WERI-Rb-1 (cell line): Measurements from ENCODE around the gene ING3.

Experiments used
- DNase-seq: peaks from one replicate; pipeline ENCODE4 v3.0.0-alpha.2; 2020
- H3K27ac ChIP-seq: fragments of 250-450 bp; sonication (Bioruptor Pico); 2 replicates; pipeline ENCODE4 v1.5.1; 2020; ENCODE audit warnings: mild to moderate bottlenecking, moderate library complexity
- H3K27me3 ChIP-seq: fragments of 250-450 bp; sonication (Bioruptor Pico); 2 replicates; pipeline ENCODE4 v1.5.1; 2021; ENCODE audit warnings: mild to moderate bottlenecking, low read depth, moderate library complexity; ENCODE audit not compliant: insufficient read depth, severe bottlenecking
- H3K36me3 ChIP-seq: fragments of 250-450 bp; sonication (Bioruptor Pico); 2 replicates; pipeline ENCODE4 v1.5.1; 2020; ENCODE audit warnings: mild to moderate bottlenecking, moderate library complexity
- H3K4me3 ChIP-seq: 2 replicates; pipeline ENCODE4 v1.5.1; 2011; ENCODE audit warnings: low read depth, mild to moderate bottlenecking, control low read depth, low read length
- H3K9me3 ChIP-seq: fragments of 250-450 bp; sonication (Bioruptor Pico); 2 replicates; pipeline ENCODE4 v1.5.1; 2021; ENCODE audit warnings: mild to moderate bottlenecking, moderate library complexity; ENCODE audit not compliant: severe bottlenecking
- TF ChIP-seq, protein P1 (sequence below): IDR thresholded peaks from 2 replicates; pipeline ENCODE4 v1.5.1; 2011; ENCODE audit warnings: low read depth, mild to moderate bottlenecking, control low read depth, inconsistent platforms, low read length

ING3 gene

DNA sequence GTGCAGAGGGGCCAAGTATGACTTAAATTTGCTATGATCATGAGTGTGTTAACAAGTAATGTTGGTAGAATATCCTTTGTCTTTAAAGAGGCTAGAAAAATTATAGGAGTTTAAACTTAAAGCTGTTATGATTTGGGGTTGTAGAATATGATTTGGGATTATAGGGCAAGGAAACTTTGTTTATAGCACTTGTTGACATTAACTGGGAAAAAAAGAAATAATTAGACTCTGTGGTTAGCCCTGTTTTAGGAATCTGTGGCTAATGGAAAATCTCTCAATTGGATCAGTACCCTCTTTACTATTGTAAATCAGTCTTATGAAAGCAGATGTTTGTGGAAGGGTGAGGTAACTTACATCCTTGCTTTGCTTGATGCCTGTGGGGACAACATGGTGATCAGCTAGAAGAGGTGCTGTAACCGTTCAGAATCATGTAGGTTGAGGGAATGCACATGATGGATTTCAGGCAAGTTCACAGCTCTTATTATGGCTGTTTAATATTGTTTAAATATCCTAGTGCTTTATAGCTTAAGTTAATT, 11.1 kb downstream of the ING3 start:
- Histone ChIP-seq H3K4me3 (no peak overlapping the region), H3K36me3 (peaks cover 12% of the 10 kb centered on the region), H3K27ac (no peak overlapping the region), H3K27me3 (no peaks in the 10 kb centered on the region), H3K9me3 (no peaks in the 10 kb centered on the region)
- TF ChIP-seq, protein P1, sequence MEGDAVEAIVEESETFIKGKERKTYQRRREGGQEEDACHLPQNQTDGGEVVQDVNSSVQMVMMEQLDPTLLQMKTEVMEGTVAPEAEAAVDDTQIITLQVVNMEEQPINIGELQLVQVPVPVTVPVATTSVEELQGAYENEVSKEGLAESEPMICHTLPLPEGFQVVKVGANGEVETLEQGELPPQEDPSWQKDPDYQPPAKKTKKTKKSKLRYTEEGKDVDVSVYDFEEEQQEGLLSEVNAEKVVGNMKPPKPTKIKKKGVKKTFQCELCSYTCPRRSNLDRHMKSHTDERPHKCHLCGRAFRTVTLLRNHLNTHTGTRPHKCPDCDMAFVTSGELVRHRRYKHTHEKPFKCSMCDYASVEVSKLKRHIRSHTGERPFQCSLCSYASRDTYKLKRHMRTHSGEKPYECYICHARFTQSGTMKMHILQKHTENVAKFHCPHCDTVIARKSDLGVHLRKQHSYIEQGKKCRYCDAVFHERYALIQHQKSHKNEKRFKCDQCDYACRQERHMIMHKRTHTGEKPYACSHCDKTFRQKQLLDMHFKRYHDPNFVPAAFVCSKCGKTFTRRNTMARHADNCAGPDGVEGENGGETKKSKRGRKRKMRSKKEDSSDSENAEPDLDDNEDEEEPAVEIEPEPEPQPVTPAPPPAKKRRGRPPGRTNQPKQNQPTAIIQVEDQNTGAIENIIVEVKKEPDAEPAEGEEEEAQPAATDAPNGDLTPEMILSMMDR: no peak
- no peak for DNase-seq

DNA sequence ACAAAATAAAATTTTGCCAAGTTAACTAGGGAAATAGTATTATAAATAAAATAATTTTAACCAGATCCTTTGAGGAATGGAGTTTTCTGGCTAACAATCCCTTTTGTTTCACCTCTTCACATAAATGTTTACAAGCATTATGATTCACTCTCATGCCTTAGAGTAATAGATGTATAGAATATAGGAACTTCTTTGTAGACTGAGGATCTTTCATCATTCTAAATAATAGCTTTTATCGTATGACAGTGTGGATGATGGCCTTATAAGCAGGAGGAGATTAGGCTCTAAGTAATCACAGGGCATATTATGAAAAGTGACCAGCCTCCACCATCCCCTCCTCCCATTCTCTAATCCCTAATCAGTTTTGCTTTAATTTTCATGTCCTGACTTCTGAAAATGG, 13.5 kb downstream of the ING3 start:
- H3K27ac ChIP-seq: no peak overlapping the region
- TF ChIP-seq, protein P1: no peak
- H3K27me3 ChIP-seq: no peaks in the 10 kb centered on the region
- H3K4me3 ChIP-seq: no peak overlapping the region
- no peaks in the 10 kb centered on the region for H3K9me3 ChIP-seq
- no peak for DNase-seq
- H3K36me3 ChIP-seq: peaks cover 32% of the 10 kb centered on the region

DNA sequence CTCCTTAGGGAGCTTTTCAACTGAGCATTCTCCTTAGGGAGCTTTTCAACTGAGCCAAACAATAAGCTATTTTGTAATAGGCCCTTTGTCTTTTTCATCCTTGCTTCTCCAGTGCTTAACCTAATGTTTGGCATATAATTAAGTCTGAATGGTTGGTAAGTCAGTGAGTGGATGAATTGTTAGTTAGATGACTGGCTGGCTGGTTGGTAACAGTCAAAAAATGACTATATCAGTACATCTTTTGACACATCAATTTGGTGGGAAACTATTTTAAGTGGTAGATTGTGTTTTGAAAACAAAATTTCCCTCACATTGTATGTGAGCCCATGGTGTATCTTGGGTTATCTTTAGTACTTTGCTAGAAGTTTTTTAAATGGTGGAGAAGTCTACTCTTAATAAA, 16.4 kb downstream of the ING3 start:
- no peaks in the 10 kb centered on the region for H3K27me3 ChIP-seq
- no peaks in the 10 kb centered on the region for H3K9me3 ChIP-seq
- TF ChIP-seq, protein P1: no peak
- no peak overlapping the region for H3K4me3 ChIP-seq
- H3K27ac ChIP-seq: no peak overlapping the region
- DNase-seq: no peak
- H3K36me3 ChIP-seq: peaks cover 51% of the 10 kb centered on the region

DNA sequence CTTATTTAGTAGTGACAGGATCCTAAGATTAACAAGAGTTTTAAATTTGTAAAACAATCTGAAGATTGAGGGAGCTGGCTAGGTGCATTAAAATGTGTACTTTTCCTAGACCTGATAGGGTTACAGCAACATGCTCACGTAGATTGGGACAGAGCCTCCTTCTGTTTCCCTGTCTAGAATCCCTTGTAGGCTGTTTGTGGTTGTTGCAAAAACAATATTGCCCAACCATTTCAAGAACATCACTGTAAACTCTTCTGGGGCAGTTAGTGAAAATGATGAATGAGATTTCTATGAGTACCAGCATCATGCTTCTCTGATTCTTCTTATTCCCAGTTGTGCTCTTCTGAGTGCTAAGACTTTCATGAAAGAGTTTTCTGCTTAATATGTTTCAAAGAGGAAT, 23.3 kb downstream of the ING3 start:
- DNase-seq: no peak
- H3K36me3 ChIP-seq: peaks cover 49% of the 10 kb centered on the region
- H3K4me3 ChIP-seq: no peak overlapping the region
- H3K27me3 ChIP-seq: no peaks in the 10 kb centered on the region
- no peak overlapping the region for H3K27ac ChIP-seq
- TF ChIP-seq, protein P1: no peak
- no peaks in the 10 kb centered on the region for H3K9me3 ChIP-seq

DNA sequence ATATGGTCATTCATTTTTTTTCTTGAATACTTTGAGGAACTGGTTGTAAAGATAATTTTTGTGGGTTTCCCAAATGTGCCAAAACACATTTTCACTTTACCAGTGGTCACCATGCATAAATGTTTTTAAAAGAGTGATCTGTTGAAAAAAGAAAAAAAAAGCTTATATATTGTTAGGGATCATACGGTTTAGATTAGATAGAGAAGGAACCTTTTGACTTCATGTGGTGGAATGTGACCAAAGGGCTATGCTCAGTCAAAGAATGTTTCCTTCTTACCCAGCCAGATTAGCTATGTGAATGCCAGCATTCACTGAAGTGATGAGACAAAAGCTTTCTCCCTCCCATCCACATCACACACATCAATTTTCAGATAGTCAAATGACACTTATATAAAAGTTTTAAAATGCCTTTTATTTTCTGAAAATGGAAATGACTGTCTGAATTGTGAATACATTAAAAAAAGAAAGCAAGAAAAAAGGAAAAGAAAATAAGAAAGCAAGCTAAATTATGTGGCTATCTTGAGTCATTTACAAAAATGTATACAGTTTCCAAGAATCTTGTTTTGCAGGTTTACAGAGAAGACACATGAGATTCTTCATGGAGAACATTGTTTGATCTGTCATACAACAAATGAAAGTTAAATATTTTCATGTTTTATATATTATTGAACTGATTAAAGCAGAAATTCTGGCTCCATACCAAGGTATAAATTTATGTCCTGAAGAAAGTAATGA, 29.4 kb downstream of the ING3 start:
- TF ChIP-seq, protein P1: no peak
- no peaks in the 10 kb centered on the region for H3K27me3 ChIP-seq
- DNase-seq: no peak
- H3K9me3 ChIP-seq: no peaks in the 10 kb centered on the region
- H3K36me3 ChIP-seq: peaks cover 4% of the 10 kb centered on the region
- no peak overlapping the region for H3K4me3 ChIP-seq
- no peak overlapping the region for H3K27ac ChIP-seq
